Measurements from ENCODE around the gene GRK5.

GRK5 gene

DNA sequence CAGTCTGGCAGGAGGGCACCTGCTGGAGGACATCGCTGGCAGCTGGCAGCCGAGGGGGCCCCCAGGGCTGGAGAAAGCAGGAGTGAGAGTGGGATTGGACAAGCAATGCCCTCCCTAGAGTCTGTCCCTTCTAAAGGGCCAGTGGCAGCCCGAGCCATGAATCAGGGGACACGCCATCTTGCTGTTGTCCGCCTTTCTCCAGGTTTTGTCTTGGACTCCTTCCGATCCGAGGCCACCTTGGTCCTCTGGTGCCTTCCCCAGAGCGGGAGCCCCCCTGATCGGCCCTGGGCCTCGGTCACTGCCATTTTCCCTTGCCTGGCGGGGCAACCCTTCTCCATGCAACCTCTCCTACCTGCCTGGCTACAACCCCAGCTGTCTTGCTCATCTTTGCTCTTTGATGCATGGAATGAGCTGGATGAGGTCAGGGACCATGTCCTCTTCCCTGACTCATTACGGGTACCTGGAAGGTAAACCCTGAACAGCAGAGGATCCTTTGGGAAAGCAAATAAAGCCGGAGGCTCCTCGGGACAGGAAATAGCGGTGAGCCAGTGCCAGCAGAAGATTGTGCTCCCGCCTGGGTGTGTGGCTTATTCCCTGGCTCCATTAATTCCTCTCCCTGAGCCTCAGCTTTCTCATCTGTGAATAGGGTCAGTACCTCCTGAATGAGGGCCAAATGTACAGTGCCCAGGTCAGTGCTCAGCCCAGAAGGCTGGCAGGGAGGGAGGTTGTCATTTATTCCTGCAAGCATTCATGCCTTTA is 112.0 kb downstream of the GRK5 start:
- DNase-seq, result no peak

DNA sequence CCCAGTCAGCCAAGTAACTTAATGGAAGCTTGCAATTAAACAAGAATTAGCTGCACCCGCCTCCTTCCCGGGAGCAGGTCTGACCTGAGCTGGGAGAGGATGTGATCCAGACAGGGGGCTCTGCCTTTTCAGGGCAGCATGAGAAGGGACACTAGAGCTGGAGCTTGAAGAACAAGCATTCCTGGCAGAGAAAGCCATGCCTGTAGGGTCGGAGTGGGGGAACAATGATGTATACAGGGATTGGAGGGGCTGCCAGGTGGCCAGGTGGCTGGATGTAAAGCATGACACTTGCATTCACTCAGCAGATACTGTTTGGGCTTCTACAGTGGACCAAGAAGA is 112.5 kb downstream of the GRK5 start:
- DNase-seq, result no peak

DNA sequence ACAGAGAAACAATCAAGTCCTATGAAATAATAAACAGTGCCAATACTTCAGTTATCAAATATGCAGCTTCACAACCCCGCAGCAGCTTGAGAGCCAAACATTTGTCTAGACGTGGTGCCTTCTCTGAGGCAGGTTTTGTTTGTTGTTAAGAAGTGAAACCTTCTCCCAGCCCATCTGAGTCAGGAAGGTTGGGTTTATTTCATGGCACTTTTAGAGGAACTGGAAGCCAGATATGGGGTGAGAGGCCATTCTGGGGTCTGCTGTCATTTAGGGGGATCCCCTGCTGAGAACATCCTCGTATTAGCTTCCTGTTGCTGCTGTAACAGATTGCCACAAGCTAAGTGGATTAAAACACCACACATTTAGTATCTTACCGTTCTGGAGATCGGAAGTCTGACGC is 113.6 kb downstream of the GRK5 start:
- DNase-seq, result no peak

DNA sequence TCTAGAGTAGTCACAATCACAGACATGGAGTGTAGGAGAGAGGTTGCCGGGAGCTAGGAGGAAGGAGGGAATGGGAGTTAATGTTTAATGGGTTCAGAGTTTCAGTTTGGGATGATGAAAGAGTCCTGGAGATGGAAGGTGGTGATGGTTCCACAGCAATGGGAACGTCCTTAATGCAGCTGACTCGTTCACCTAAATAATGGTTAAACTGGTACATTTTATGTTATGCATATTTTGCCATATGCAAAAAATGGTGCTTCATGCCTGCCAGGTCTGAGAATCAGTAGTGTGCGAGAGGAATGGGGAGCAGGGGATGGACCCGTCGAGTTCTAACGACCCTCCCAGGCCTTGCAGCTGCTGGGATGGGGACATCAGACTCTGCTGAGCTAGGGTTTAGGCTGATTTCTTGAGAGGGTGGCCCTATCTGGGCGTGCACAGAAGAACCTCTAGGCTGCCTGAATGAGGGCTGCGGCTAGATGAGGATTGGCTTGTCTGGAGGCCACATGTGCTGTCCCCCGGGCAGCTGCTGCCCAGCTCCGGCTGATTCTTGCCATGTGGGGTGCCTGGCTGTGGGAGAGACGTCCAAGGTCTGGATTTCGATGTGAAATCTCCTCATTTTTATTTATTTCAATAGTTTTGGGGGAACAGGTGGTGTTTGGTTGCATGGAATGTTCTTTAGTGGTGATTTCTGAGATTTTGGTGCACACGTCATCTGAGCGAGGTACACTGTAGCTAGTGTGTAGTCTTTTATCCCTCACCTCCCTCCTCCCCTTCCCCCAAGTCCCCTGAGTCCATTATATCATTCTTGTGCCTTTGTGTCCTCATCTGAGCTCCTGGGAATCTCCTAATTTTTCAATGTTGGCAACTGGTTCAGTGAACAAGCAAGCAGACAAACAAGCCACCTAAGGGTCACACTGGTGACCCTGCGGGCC is 116.0 kb downstream of the GRK5 start:
- no peak for DNase-seq

DNA sequence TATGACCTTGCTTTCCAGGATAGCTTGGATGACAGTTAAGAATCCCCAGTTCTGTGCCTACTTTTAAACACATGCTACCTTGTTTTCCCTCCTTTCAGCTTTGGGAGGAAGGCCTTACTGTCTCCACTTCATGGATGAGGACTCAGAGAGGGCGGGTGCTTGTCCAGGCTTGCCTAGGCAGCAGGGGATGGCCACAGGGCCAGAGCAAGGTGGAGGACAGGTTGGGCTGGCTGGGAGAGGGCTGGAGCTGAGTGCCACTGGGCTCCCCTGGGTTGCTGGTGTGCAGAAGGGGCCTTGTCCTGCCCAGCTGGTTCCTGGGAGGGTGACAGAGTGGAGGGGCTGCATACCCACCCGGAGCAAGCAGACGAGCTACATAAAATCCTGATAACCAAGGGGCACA is 117.8 kb downstream of the GRK5 start:
- no peak for DNase-seq

DNA sequence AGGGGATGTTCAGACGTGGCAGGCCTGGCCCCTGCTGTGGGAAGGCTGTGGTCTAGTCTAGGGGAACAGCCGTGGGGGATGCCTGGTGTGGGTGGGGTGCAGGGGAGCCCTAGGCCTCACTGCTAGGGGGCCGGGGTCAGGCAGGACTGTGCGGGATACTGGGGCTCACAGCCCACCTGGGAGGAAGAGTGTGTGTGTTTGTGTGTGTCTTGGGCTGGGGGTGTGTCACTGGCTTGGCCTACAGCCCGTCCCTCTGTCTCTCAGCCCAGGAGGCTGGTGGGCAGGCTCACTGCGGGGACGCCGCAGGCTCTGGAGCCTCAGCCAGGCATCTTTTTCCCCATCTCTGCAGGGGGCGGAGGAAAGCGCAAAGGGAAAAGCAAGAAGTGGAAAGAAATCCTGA is 118.8 kb downstream of the GRK5 start:
- no peak for DNase-seq

DNA sequence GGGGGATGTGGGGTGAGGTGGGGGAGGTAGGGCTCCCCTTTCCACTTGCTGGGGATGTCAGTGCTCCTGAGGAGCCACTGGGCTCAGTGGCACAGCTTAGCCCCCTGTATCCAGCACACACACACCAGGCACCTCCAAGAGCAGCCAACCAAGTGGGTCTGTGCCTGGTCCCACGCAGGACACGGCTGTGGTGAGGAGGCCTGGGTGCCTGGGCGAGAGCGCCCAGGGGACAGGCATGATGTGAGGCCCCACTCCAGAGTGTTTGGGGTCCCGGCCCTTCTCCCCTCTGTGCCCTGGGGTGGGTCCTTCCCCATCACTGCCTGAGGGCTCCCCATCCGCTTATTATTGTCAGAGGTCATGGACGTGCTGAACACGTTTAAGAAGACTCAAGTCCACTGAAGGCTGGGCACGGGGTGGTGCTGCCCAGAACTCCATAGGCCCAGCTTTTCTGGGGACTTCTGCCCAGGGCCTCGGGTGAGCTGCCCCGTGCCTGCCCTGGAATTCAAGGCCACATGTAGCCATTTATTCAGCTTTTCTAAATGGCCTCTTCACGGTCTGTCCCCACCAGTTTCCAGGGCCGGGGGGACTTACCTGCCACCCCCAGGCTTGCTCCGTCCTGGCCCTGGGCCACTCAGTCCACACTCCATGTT is 119.8 kb downstream of the GRK5 start:
- DNase-seq, result no peak

DNA sequence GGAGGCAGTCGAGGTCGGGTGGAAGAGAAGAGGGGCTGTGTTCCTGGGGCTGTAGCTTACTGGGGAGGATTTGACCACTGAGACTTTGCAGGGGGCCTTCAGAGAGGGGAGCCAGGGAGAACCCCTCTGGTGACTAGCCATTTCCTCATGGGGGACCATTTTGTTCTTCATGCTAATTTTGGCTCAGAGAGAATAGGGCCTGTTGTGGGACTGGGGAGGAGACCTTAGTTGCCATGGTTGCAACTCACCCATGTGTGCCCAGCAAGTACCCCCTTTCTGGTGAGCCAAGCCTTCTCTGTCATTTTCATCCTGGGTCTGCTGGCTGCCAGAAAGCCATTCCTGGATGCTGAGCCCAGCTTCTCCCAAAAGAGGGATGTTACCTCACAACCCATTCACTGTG is 120.9 kb downstream of the GRK5 start:
- no peak for DNase-seq

DNA sequence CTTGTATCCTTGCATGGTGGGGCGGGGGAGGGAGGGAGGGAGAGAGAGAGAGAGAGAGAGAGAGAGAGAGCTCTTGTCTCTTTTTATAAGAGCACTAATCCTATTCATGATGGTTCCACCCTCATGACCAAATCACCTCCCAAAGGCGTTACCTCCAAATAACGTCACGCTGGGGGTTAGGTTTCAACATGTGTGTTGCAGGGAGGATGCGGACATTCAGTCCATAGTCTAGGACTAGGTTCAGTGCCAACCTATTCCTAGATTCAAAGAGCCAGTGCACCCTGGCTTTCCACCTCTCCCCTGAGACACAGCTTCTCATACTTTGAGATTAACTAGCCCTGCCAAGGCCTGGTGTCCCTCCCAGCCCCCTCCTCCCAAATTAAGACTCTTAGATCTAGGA is 123.0 kb downstream of the GRK5 start:
- no peak for DNase-seq

DNA sequence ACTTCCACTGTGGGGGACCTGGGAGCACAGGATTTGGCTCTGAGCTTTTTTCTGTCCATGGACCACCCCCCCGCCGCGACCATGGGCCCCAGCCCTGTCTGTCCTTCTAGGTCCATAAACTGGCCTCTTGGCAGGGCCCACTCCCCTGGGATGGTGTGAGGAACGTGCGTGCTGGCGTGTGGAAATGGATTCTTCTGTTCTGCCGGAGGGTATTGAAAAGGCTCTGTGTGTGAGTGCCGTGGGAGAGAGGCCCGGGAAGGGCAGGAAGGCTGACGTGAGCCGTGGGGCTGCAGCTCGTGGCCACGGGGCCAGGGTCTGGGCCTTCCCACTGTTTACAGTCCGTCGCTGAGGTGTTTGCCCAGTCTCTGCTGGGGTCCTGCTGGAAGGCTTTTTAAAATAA is 123.7 kb downstream of the GRK5 start:
- DNase-seq, result no peak

DNA sequence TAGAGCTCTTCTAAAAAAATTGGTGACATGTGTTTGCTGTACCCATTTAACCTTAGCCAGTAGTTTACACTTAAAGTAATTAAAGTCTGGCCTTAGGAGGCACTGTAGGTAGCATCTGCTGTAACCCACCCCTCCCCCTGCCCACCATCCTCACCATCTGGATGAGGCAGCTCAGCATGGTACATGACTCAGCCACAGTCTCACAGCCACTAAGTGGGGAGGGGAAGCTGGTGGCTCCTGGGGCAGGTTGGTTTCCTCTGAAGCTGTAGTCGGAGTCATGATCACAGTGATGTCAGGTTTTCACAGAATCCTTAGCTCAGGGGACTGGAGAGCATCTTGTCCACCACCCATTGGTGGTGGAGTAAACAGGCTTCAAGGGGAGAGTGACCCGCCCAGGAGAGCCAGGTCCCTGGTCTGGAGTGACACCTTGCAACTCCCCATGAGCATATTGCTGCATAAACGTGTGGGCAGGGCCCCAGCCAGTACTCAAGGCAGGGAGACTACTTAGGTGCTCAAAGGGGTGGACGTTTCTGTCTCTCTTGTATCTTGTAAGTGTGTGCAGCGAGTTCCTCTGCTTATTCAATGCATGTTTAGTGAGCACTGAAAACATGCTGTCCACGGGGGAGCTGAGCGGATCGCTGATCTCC is 125.9 kb downstream of the GRK5 start:
- DNase-seq, result peak; percentile 31

DNA sequence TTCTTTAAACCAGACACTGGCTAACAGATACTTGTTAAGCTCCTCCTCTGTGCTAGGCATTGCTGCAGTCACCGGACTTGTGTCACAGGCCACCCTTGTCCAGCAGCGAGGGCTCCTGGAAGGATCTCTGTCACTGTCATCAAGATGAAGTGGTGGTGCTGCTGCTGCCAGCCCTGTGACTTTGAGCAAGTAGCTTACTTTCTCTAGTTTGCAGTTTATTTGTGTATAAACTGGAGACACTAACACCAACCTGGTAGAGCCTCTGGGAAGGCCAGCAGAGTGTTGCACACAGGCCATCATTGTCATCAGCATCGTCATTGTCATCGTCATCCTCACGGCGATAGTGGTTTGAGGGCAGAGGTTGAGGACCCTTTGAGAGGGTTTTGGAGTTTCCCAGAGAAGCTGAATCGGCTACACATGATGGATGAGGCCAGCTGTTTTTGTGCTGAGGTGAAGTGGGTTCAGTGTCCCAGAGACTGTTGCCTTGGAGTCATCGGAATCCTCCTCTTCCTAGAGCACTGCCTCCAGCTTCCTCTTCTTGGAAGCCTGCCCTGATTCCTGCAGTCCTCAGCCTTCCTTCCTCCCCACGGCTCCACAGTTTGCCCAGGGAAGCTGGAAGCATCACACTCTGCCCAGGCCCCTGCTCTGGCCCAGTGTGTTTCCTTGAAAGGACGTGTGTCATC is 128.4 kb downstream of the GRK5 start:
- no peak for DNase-seq

DNA sequence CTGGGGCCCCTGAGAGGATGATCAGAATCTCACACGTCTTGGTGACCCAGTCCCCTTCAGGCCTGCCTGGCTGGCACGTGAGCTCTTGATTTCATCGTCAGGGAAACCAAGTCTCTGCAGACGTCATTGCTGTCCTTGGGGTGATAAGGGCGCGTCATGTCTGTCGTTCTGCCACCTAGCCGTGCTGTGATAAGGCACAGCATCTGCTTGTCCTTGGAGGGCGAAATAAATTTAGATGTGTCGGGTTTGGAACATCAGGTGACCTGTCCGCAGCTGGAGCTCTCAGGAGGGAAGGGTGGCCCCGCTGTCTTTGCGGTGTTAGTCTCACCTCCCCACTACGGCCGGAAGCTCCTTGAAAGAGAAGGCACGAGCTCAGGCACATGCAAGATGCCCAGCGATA is 129.2 kb downstream of the GRK5 start:
- no peak for DNase-seq

DNA sequence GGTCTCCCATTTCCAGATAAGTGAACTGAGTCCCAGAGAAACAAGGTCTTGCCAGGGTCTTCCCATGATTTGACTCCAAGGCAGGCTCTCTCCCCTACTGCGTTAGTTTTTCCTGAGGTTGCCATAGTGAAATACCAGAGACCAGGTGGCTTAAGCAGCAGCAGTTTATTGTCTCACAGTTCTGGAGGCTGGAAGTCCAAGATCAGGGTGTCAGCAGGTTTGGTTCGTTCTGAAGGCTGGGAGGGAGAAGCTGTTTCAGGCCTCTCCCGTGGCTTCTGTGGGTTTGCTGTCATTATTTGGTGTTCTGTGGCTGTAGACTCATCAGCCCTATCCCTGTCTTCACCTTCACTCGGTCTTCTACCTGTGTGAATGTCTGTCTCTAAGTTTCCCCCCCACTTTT is 129.9 kb downstream of the GRK5 start:
- DNase-seq, result no peak

DNA sequence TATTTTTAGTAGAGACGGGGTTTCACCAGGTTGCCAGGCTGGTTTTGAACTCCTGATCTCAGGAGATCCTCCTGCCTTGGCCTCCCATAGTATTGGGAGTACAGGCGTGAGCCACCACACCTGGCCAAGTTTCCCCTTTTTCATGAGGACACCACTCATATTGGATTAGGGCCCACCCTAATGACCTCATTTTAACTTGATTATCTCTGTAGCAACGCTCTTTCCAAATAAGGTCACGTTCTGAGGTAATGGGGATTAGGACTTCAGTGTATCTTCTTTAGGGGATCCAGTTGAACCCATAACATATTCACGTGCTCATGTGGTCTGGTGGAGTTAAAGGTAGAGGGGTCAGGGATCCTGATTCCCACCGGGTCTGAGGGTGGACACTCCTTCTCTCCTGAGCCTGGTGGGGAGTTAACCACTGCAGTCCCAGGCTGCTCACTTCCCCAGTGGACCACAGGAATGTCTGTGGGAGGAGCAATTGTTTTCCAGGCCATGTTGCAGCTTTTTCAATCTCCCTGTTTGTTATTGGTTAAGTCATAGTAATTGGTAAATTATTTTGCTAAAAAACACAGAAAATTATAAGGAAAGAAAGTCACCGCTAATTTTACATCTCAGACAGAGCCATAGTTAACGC is 130.5 kb downstream of the GRK5 start:
- peak; percentile 68 for DNase-seq

DNA sequence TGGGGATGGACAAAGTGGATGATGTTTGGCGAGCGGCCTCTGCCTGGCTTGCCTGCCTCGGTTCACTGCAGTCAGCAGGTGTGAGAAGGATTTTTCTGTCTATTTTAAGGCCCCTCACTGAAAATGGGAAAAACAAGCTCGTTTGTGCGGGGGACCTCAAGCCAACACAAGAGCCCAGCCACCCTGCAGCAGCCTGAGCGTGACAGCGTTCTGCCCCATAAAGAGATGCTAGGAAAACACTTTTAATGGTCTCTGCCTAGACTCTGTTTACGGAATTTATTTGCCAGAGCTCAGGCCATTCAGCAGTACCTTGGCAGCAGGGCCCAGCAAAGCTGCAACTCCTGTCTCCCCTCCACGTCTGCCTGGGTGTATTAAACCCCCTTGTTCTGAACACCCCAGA is 131.7 kb downstream of the GRK5 start:
- DNase-seq, result no peak

DNA sequence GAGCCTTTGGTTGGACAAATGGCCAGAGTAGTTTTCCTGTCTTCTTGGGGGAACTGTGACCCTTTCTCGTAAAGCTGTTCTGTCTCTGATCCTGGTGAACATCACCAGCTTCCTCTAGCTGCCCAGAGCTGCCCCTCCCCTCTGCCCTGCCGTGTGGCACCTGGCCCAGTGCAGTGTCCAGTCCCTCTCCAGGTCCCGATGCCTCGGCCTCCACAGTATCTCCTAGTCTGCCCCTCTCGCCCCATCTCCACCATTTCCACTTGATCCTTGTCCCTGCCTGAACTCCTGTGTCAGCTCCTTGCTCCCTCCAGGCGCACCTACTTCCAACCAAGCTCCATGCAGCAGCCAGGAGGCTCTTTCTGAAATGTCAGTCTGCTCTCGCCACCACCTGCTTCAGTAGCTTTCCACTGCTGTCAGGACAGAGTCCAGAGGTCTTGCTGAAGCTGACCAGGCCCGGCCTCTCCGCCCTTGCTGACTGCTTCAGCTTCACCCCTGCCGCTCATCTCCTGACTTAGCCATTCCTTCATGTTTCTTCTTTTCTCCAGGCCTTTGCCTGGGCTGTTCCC is 133.6 kb downstream of the GRK5 start:
- DNase-seq, result no peak

DNA sequence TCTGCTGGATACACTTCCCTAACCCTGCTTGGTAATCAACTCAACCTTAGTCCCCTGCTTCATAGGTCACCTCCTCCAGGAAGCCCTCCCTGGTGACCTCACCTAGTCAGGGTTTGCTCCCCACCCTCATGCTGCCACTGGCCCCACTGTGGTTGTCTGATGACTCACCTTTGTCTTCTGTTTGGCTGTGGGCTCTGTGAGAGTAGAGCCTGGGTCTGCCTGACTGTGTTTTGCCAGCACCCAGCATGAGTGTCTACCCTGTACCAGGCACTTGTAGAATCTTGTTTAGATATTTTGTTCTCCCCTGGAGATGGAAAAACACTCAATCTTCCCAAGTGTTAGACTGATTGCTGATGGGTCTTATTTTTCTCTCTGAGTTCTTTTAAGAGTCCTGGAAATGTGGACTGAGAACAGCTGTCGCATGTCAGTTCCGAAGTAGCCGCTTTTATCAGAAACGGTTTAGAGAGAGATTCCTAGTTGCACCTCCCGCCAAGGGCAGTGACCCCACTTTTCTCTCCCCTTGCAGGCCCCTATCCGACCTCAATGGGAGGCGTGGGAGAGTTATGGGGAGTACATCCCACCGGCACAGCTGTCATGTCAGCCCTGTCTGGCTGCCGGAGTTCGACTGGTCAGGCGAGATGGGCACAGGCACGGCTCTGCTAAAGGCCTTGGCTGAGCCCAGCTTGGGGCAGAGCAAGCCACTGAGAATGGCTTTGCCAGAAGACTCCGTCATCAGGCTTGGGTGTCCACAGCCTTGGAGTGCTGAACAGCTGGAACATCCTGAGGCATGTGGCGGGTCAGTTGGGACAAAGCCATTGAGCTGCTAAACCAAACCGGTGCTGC is 134.3 kb downstream of the GRK5 start:
- DNase-seq, result peak; percentile 64

DNA sequence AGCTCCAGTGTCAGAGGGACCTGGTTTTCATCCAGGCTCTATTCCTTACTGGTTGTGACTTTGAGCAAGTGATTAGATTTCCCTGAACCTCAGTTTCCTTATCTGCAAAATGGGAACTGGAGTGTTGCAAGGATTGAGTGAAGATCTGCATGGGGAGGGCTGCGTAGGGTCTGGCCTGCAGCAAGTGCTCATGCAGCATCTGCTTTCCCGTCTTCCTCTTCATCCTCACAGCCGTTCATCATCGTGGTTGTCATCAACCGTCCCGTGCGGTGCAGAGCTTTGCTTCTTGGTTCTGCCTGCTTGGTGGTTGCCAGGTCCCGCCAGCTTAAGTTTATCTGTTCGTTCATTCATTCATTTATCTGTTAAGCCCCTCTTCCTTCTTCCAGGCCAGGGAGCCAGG is 135.0 kb downstream of the GRK5 start:
- DNase-seq, result peak; percentile 32

DNA sequence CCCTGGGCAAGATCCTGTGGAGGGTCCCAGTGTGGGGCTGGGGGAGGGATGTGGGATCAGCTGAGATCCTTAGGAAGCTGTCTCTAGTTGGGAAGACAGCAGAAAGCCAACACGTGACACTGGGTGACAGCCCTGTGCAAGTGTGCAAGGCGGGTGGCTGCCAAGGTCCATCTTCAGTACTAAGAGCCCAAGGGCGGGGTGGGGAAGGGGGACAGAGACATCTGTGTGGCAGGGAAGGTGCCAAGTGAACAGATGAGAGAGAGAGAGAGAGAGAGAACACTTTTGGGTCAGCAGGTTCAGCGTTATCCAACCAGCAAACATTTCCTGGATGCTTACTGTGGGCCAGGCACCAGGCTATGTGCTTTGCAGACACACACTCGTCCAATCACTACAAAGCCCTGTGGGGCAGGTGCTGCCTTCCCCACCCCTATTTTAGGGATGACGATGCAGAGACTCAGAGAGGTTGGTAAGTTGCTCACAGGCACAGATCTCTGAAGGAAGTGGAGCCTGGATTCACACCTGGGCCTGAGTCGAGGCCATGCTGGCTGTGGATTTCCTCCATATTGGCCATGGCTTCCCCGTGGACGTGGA is 135.7 kb downstream of the GRK5 start:
- no peak for DNase-seq
